Stimulated activated CD8-positive, alpha-beta memory T cell treated with anti-CD3 and anti-CD28 coated beads, Interleukin-4, amount 100 ng/mL, for 1 hour (primary cell): ENCODE data around the gene OR10G7.
A peak's percentile ranks its signal among the peaks of the same experiment; 100 is the strongest.

Experiments used
- DNase-seq, 2 donors: peaks; one replicate each; pipeline ENCODE4 v3.0.0-alpha.2; 2020; ENCODE audit warnings: low read depth in 2 of 2, low spot score in 1 of 2

OR10G7 gene

GRCh38 chr11:124041254-124041653, at the start of gene OR10G7:
Gene OR10G7 (minus strand): TSS chr11:124041325. CDS start chr11:124039001, 2,324 bp downstream.
- no peak for DNase-seq

GRCh38 chr11:124085997-124086846, 45.1 kb upstream of the OR10G7 start:
- no peak for DNase-seq

GRCh38 chr11:124085583-124085982, 44.5 kb upstream of the OR10G7 start:
- no peak for DNase-seq

- no peak for DNase-seq
Measured at GRCh38 chr11:124082371-124082770, 41.2 kb upstream of the OR10G7 start.

GRCh38 chr11:124081483-124081882, 40.4 kb upstream of the OR10G7 start:
- DNase-seq: no peak

- DNase-seq: no peak
Measured at GRCh38 chr11:124080327-124081001, 39.3 kb upstream of the OR10G7 start.

- DNase-seq: no peak
Measured at GRCh38 chr11:124079631-124080326, 38.7 kb upstream of the OR10G7 start.

GRCh38 chr11:124078591-124078990, 37.5 kb upstream of the OR10G7 start:
- no peak for DNase-seq

GRCh38 chr11:124077266-124077665, 36.1 kb upstream of the OR10G7 start:
- no peak for DNase-seq

GRCh38 chr11:124075841-124076651, 34.9 kb upstream of the OR10G7 start:
- no peak for DNase-seq

- no peak for DNase-seq
Measured at GRCh38 chr11:124075492-124075840, 34.3 kb upstream of the OR10G7 start.

GRCh38 chr11:124074554-124074953, 33.4 kb upstream of the OR10G7 start:
- no peak for DNase-seq

GRCh38 chr11:124072147-124072546, 31.0 kb upstream of the OR10G7 start:
- no peak for DNase-seq

GRCh38 chr11:124071623-124071948, 30.5 kb upstream of the OR10G7 start:
- DNase-seq: no peak

- DNase-seq: peak; percentile 20 to 38
Measured at GRCh38 chr11:124070915-124071622, 29.9 kb upstream of the OR10G7 start.

- DNase-seq: no peak
Measured at GRCh38 chr11:124069429-124070401, 28.6 kb upstream of the OR10G7 start.

GRCh38 chr11:124068601-124069110, 27.5 kb upstream of the OR10G7 start:
- no peak for DNase-seq

- DNase-seq: no peak
Measured at GRCh38 chr11:124052966-124053365, 11.8 kb upstream of the OR10G7 start.

- DNase-seq: no peak
Measured at GRCh38 chr11:124050748-124051147, 9.6 kb upstream of the OR10G7 start.
